Stimulated activated CD4-positive, alpha-beta T cell treated with anti-CD3 and anti-CD28 coated beads, Interleukin-12 subunit alpha, Interleukin-12 subunit beta, amount 100 ng/mL, for 24 hours (primary cell): ENCODE data around the gene CKS2.
"Not testable (repeated sequence)": the region's sequence is repeated elsewhere in the genome, so short reads cannot be mapped to it uniquely, and the experiment has no call there.

ENCODE experiments used
- DNase-seq, 2 experiments: peaks; one replicate each; pipeline ENCODE4 v3.0.0-alpha.2; 2020; ENCODE audit warnings: low read depth in 2 of 2

CKS2 gene

GRCh38 chr9:89310475-89311345, at the start of gene CKS2:
CKS2 (plus strand) TSS chr9:89311195; CDS start chr9:89311293, 98 bp downstream.
- DNase-seq: peak; percentile 99

DNA sequence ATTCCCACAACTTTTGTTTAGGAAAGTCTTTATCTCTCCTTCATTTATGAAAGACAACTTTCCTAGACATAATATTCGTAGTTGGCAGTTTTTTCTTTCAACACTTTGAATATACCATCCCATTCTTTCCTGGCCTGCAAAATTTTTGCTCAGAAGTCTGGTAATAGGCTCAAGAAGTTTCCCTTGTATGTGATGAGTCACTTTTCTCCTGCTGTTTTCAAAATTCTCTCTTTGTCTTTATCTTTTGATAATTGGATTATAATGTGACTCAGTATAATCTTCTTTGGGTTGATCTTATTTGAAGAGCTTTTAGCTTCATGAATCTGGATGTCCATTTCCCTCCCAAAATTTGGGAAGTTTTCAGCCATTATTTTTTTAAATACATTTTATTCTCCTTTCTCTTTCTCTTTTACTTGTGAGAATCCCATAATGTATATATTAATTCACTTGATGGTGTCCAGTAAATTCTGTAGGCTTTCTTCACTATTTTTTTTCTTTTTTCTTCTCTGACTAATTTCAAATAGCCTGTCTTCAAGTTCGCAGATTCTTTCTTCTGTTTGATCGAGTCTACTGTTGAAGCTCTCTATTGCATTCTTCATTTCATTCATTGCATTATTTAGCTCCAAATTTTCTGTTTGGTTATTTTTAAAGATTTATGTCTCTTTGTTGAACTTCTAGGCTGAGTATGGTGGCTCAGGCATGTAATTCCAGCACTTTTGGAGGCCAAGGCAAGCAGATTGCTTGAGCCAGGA, 37.3 kb upstream of the CKS2 start:
- DNase-seq: no peak

- peak in 1 of 2 experiments; percentile 6 for DNase-seq
Measured at GRCh38 chr9:89274838-89275237, 36.2 kb upstream of the CKS2 start.

GRCh38 chr9:89276040-89276439, 35.0 kb upstream of the CKS2 start:
- not testable (repeated sequence) for DNase-seq

DNA sequence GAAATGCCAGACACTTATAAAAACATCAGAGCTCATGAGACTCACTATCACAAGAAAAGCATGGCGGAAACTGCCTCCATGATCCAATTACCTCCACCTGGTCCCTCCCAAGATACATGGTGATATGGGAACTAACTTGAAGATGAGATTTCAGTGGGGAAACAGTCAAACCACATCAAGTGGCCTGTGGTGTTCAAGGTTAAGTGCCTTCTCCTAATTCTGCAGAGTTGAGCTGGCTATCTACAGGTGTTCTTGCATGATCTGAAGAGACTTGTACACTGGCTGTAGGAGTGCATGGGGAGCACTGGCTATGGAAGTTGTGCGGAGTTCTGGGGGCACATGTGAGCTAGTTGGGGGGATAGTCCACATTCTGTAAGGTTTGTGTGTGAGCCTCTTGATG, 34.0 kb upstream of the CKS2 start:
- DNase-seq: no peak

DNA sequence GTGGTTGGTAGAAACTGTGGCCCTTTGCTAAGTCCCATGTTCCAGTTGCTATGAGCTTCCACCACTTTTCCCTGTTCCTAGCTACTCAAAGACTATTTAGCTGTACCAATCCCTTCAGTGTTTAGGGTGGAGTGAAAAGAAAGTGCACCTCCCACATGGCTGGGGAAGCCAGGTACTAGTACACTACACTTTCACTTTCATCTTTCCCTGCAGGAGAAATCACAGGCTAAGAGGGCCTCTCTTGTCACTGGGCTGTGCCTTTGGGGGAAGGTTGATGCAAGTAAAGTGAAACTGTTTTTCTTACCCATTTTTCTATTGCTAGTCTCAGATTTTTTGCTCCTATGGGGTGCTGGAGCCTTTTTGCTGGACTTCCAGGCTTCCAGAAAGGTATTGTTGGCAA, 33.5 kb upstream of the CKS2 start:
- no peak for DNase-seq

DNA sequence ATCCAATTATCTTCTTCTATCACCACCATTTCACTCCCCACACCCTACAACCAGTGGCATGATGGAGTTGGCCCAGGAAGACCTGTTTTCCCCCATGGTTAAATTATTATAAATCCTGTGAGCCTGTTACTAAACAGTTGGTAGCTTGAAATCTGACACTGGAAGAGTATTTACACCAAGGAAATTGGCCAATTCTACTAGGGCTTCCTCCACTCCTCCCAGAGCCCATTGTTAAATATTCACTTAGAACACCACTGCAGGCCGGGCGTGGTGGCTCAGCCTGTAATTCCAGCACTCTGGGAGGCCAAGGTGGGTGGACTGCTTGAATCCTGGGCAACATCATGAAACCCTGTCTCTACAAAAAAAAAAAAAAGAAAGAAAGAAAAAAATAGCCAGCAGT, 32.4 kb upstream of the CKS2 start:
- no peak for DNase-seq

DNA sequence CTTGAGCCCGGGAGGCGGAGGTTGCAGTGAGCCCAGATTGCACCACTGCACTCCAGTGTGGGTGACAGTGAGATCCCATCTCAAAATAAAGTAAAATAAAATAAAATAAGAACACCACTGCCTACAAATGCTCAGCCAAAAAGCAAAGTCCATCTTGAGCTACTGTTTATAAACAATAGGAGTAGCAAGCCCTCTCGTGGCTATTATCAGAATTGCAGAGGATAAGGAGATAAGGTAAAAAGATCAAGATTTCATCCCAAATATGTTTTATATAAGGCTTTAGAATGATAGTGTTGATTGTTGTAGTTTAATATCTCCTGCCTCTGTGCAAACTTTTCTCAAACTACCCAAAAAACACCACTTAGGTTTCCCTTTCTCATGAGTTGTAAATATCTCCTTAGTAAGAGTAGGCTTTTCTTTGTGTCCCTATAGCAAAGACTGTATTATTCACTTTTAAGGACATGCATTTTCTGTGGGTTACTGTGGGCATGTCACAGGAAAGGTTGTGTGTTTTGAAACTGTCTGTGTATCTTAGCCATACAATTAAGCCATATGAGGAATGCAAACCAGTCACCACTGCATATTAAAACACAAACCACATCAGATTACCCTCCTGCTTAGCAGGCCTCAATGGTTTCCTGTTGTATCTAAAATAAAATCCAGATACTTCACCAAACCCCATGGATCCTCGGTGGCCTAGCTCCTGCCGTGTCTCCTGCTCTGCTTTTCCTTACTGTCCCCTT, 31.8 kb upstream of the CKS2 start:
- DNase-seq: no peak

GRCh38 chr9:89281106-89281505, 29.9 kb upstream of the CKS2 start:
- DNase-seq: no peak

DNA sequence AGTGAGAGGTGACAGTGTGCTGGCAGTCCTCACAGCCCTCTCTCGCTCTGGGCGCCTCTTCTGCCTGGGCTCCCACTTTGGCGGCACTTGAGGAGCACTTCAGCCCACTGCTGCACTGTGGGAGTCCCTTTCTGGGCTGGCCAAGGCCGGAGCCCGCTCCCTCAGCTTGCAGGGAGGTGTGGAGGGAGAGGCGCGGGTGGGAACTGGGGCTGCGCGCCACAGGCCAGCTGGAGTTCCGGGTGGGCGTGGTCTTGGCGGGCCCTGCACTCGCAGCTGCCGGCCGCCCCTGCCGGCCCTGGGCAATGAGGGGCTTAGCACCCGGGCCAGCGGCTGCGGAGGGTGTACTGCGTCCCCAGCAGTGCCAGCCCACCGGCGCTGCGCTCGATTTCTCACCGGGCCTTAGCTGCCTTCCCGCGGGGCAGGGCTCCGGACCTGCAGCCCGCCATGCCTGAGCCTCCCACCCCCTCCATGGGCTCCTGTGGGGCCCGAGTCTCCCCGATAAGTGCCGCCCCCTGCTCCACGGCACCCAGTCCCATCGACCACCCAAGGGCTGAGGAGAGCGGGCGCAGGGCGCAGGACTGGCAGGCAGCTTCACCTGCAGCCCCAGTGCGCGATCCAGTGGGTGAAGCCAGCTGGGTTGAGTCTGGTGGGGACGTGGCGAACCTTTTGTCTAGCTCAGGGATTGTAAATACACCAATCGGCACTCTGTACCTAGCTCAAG, 28.6 kb upstream of the CKS2 start:
- DNase-seq: not testable (repeated sequence)

- DNase-seq: no peak
Measured at GRCh38 chr9:89284076-89284475, 26.9 kb upstream of the CKS2 start.

DNA sequence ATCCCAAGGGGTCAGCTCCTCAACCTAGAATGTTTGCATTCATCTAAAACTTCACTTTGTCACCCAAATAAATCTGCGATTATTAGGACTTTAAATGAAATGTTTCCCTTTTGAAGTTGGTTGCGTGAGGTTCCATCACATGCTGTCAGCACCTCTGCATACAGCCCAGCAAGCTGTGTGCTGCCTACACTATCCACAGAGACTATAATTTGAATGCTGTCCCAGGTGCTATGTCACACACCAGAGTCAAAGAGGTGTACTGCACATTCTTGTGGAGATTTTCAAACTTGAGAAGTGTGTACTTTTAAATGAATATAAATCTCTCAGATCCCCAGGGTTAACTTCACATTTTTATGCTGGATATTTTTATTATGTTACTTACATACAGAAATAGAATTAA, 19.3 kb upstream of the CKS2 start:
- DNase-seq: no peak

GRCh38 chr9:89293014-89293413, 18.0 kb upstream of the CKS2 start:
- DNase-seq: no peak

DNA sequence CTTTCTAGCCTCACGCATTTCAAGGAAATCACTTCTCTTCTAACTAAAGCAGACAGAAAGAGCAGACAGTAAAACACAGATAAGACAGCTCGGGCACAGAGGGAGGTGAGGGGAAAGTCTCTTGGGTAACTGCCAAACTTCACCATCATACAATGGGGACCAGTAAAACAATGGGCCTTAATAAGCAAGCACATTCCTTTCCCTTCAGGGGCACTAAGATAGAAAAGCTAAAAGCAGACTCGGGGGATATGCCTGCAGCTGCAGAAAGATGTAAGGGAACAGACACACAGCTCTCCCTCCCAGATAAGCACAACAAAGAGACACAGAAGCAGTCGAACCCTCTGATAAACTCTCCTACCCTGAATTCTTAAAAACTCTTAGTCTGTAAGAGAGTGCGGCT, 15.6 kb upstream of the CKS2 start:
- DNase-seq: no peak

DNA sequence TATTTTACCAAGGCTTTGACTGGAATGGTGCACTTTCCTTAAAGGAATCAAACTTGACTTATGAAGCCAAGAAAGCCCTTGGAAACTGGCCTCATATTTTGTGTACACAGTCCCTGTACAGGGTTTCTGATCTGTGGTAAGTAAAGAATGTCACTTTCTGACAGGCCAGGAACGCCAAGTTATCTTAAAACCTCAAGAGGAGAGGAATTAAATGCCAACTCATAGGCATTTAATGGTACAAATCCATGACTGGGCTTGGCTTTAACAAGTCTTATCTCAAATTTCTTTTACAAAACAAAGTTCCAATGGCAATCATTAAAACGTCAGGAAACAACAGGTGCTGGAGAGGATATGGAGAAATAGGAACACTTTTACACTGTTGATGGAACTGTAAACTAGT, 9.0 kb upstream of the CKS2 start:
- not testable (repeated sequence) for DNase-seq

DNA sequence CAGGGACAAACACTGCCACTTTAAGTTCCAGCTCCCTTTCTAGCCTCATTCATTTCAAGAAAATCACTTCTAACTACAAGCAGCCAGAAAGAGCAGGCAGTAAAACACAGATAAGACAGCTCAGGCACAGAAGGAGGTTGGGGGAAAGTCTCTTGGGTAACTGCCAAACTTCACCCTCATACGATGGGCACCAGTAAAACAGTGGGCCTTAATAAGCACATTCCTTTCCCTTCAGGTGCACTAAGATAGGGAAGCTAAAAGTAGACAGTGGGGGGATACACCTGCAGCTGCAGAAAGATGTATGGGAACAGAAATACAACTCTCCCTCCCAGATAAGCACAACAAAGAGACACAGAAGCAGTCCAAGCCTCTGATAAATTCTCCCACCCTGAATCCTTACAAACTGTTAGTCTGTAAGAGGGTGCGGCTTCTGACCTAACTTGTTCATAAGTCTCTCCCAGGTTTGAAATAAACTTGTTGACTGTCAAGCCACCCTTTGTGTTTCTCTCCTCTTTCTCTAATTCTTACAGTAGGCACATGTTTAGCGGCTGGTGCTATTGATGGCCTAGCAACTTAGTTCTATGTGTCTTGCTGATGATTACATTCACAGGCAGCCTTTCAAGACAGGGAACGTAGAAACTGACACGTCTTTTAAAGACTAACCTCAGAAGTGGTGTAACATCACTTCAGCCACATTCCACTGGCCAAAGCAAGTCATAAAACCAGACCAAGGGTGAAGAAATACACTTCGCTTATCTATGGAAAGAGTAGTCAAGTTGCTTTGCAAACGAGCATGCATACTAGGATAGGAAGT, 6.8 kb upstream of the CKS2 start:
- no peak for DNase-seq

DNA sequence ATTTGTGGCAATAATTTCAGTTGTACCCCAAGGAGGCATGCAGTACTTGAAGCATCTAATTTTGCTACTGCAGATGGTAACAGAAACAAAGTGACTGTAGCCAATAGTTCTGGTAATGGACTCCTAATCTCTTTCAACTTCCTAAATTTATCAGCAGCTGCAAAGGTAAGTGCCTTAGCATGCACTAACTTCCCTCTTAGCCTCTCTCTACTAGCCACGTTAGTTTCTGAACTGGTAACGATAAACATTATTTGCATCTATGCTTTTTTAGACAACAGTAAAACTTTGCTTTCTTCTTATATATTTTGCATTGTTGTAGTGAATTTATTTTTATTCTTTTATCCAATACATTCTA, 6.2 kb upstream of the CKS2 start:
- DNase-seq: no peak

DNA sequence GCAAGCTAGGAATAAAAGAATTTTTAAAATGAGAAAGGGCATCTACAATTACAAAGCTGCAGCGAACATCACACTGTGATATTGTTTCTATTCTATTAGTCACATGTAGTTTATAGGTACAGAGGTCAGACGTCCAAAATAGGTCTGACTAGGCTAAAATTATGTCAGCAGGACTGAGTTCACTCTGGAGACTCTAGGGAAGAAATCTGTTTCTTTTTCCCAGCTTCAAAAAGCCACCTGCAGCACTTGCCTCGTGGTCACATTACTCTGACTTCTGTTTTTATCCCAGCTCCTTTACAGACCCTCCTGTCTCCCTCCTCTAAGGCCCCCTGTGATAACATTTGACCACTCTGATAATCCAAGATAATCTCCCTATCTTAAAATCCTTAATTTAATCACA, 5.1 kb upstream of the CKS2 start:
- DNase-seq: no peak

DNA sequence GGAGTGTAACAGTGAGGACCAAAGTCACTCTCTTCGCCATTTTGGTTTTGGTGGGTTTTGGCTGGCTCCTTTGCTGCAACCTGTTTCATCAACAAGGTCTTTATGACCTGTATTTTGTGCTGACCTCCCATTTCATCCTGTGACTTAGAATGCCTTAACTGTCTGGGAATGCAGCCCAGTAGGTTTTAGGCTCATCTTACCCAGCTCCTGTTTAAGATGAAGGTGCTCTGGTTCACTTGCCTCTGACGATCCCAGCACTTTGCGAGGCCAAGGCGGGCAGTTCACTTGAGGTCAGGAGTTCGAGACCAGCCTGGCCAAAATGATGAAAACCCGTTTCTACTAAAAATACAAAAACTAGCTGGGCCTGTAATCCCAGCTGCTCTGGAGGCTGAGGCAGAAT, 1.8 kb upstream of the CKS2 start:
- DNase-seq: no peak

GRCh38 chr9:89309608-89310474, 1.2 kb upstream of the CKS2 start:
- no peak for DNase-seq
